IMR-90 (cell line): ENCODE measurements around the gene BRD4. TPM values are rescaled to one million over a fixed set of nuclear protein-coding genes. Genes with fewer than 3 reads are reported as not detected.
"Not testable (repeated sequence)": the region's sequence is repeated elsewhere in the genome, so short reads cannot be mapped to it uniquely, and the experiment has no call there.

ENCODE experiments used
- ATAC-seq: fragments of 200-7000 bp; cut with Tn5 transposase; 2 replicates; pipeline ENCODE4 v1.9.1; 2020; ENCODE audit warnings: low read depth, mild to moderate bottlenecking, moderate library complexity
- BruUV-seq: library from RNA; stranded (reverse); fragments of 400-500 nt; replicated peaks from 2 replicates; lab custom pipeline; 2021; lab: Mats Ljungman, UMichigan
- CTCF ChIA-PET: fragments of 300-600 bp; formaldehyde crosslinking; extraction: SDS; loops from one replicate; lab custom pipeline; 2021; ENCODE audit warnings: antibody characterized with exemption; lab: Yijun Ruan, JAX
- POLR2A ChIA-PET: fragments of 300-600 bp; sonication (Branson Sonifier 250); formaldehyde crosslinking; loops from one replicate; lab custom pipeline; 2022; ENCODE audit warnings: antibody characterized with exemption; ENCODE audit not compliant: unreplicated experiment; lab: Charles Lee
- DNase-seq: peaks from one replicate; pipeline ENCODE4 v3.0.0; 2013
- H2AFZ ChIP-seq: replicated peaks from 2 replicates; pipeline ENCODE3; 2013; ENCODE audit warnings: low read length, mild to moderate bottlenecking; ENCODE audit not compliant: poor library complexity
- H2AK5ac ChIP-seq: 2 replicates; pipeline ENCODE4 v1.6.1; 2013; ENCODE audit warnings: low read depth, low read length, inconsistent platforms
- H2AK9ac ChIP-seq: replicated peaks from 2 replicates; pipeline ENCODE3; 2013; ENCODE audit warnings: mild to moderate bottlenecking, low read depth, low read length, moderate library complexity; ENCODE audit not compliant: poor library complexity
- H2BK120ac ChIP-seq: 2 replicates; pipeline ENCODE4 v1.6.1; 2013; ENCODE audit warnings: low read depth, low read length, inconsistent platforms
- H2BK15ac ChIP-seq: 3 replicates; pipeline ENCODE4 v1.6.1; 2013; ENCODE audit warnings: low read depth, low read length, inconsistent platforms
- H2BK20ac ChIP-seq: 2 replicates; pipeline ENCODE4 v1.6.1; 2013; ENCODE audit warnings: low read depth, mild to moderate bottlenecking, inconsistent platforms, low read length, moderate library complexity
- H2BK5ac ChIP-seq: 2 replicates; pipeline ENCODE4 v1.6.1; 2013; ENCODE audit warnings: mild to moderate bottlenecking, low read depth, low read length, inconsistent platforms; ENCODE audit not compliant: poor library complexity, severe bottlenecking
- H3K14ac ChIP-seq: replicated peaks from 2 replicates; pipeline ENCODE4 v1.6.1; 2013; ENCODE audit warnings: low read depth, low read length, inconsistent platforms
- H3K18ac ChIP-seq: 2 replicates; pipeline ENCODE4 v1.6.1; 2013; ENCODE audit warnings: low read depth, low read length, control low read depth
- H3K23ac ChIP-seq: 2 replicates; pipeline ENCODE4 v1.6.1; 2013; ENCODE audit warnings: low read depth, low read length, inconsistent platforms
- H3K27ac ChIP-seq: 2 replicates; pipeline ENCODE4 v1.5.1; 2013; ENCODE audit warnings: mild to moderate bottlenecking, control low read depth, low read length; ENCODE audit not compliant: insufficient read depth
- H3K27me3 ChIP-seq: 2 replicates; pipeline ENCODE4 v1.6.1; 2013; ENCODE audit warnings: low read length; ENCODE audit not compliant: control insufficient read depth, insufficient read depth
- H3K36me3 ChIP-seq: 2 replicates; pipeline ENCODE4 v1.6.1; 2013; ENCODE audit warnings: low read length, mixed read lengths; ENCODE audit not compliant: control insufficient read depth, insufficient read depth
- H3K4ac ChIP-seq: 2 replicates; pipeline ENCODE4 v1.6.1; 2013; ENCODE audit warnings: low read depth, low read length, inconsistent platforms
- H3K4me1 ChIP-seq: 2 replicates; pipeline ENCODE4 v1.6.1; 2013; ENCODE audit warnings: low read length, mixed read lengths; ENCODE audit not compliant: control insufficient read depth, insufficient read depth
- H3K4me2 ChIP-seq: 2 replicates; pipeline ENCODE4 v1.6.1; 2013; ENCODE audit warnings: low read depth, mild to moderate bottlenecking, control low read depth, low read length, moderate library complexity
- H3K4me3 ChIP-seq: 2 replicates; pipeline ENCODE4 v1.5.1; 2013; ENCODE audit warnings: low read depth, mild to moderate bottlenecking, control low read depth, low read length, moderate library complexity; ENCODE audit not compliant: insufficient read depth
- H3K56ac ChIP-seq: 2 replicates; pipeline ENCODE4 v1.6.1; 2013; ENCODE audit warnings: low read length, inconsistent platforms; ENCODE audit not compliant: insufficient read depth; ENCODE audit errors: extremely low read depth
- H3K79me1 ChIP-seq, 2 experiments: 2 replicates each; pipeline ENCODE4 v1.6.1; 2013; ENCODE audit warnings: low read length in 2 of 2, inconsistent platforms in 1 of 2, low read depth in 1 of 2
- H3K9ac ChIP-seq: 2 replicates; pipeline ENCODE4 v1.6.1; 2013; ENCODE audit warnings: low read depth, low read length, control low read depth
- H3K9me1 ChIP-seq: 2 replicates; pipeline ENCODE4 v1.6.1; 2013; ENCODE audit warnings: low read length, inconsistent platforms; ENCODE audit not compliant: insufficient read depth
- H3K9me3 ChIP-seq: 2 replicates; pipeline ENCODE4 v1.6.1; 2013; ENCODE audit warnings: low read length; ENCODE audit not compliant: control insufficient read depth, insufficient read depth
- H4K20me1 ChIP-seq: 2 replicates; pipeline ENCODE4 v1.6.1; 2013; ENCODE audit warnings: low read length, inconsistent platforms; ENCODE audit not compliant: insufficient read depth
- H4K5ac ChIP-seq: 2 replicates; pipeline ENCODE4 v1.6.1; 2013; ENCODE audit warnings: mild to moderate bottlenecking, low read depth, low read length, control low read depth
- H4K8ac ChIP-seq, 2 experiments: 2 replicates each; pipeline ENCODE4 v1.6.1; 2013; ENCODE audit warnings: low read depth in 2 of 2, low read length in 2 of 2, control low read depth in 1 of 2, inconsistent platforms in 1 of 2
- H4K91ac ChIP-seq: 2 replicates; pipeline ENCODE4 v1.6.1; 2013; ENCODE audit warnings: low read depth, low read length, inconsistent platforms; ENCODE audit not compliant: insufficient read depth
- CEBPB ChIP-seq: IDR thresholded peaks from 2 replicates; pipeline ENCODE4 v1.6.1; 2012; ENCODE audit warnings: low read depth, low read length, improper control_type of control experiment
- CTCF ChIP-seq: conservative IDR thresholded peaks from 2 replicates; pipeline ENCODE4 v1.5.1; 2012; ENCODE audit warnings: mild to moderate bottlenecking, low read depth, low read length, improper control_type of control experiment
- MAZ ChIP-seq: IDR thresholded peaks from 2 replicates; pipeline ENCODE4 v1.6.1; 2012; ENCODE audit warnings: low read depth, mild to moderate bottlenecking, low read length, improper control_type of control experiment, moderate library complexity, borderline replicate concordance
- POLR2A ChIP-seq: IDR thresholded peaks from 2 replicates; pipeline ENCODE4 v1.6.1; 2012; ENCODE audit warnings: mild to moderate bottlenecking, low read depth, low read length
- RAD21 ChIP-seq: IDR thresholded peaks from 2 replicates; pipeline ENCODE4 v1.6.1; 2012; ENCODE audit warnings: low read length, improper control_type of control experiment
- WGBS, 2 experiments: methylation state at CpG; one replicate each; pipeline versions ENCODE4 v1.1.5 to v1.1.7; 2013; ENCODE audit warnings: missing lambda C conversion rate in 2 of 2; ENCODE audit not compliant: insufficient read length in 1 of 2; ENCODE audit errors: extremely low coverage in 2 of 2; 5-methylcytosine and 5-hydroxymethylcytosine counted together
- dilution Hi-C: fragments of 300-500 bp; cut with HindIII; formaldehyde crosslinking; loops from one replicate; pipeline ENCODE4 v1.14.3; 2018; ENCODE audit warnings: low sequenced_read_pairs; ENCODE audit not compliant: unreplicated experiment
- in situ Hi-C: fragments of 300-500 bp; cut with MboI; formaldehyde crosslinking; loops from 3 replicates; pipeline ENCODE4 v1.14.3; 2019; ENCODE audit warnings: low sequenced_read_pairs, inconsistent platforms, mixed read lengths
- intact Hi-C: fragments of 100-400 bp; cut with micrococcal nuclease; formaldehyde crosslinking; loops from 2 replicates; pipeline ENCODE4 v1.10.0; 2022
- polyA plus RNA-seq, 3 experiments: library from polyadenylated mRNA; depleted of rRNA; stranded (reverse); fragments of >200 nt; gene quantifications; 2 replicates each; pipeline ENCODE4 v1.2.3, GENCODE V29; 2012; ENCODE audit warnings: low replicate concordance in 1 of 3
- total RNA-seq: library from RNA; depleted of rRNA; stranded (reverse); fragments of >200 nt; gene quantifications from 2 replicates; pipeline ENCODE4 v1.2.3, GENCODE V29; 2012

Gene BRD4
- total and polyA plus RNA-seq, 2 of the 4 experiments (the other 2 are of a cell fraction) = 7.0 to 21.1 TPM

- Histone ChIP-seq H2BK5ac (no peak overlapping the region), H3K18ac (no peak overlapping the region), H3K9ac (no peak overlapping the region), H3K9me1 (peaks cover 8% of the 10 kb centered on the region), H4K91ac (no peak overlapping the region), H4K20me1 (peaks cover 7% of the 10 kb centered on the region), H2AK5ac (no peak overlapping the region), H3K79me1 (peaks cover 24 to 54% of the 10 kb centered on the region in 2 experiments), H2BK20ac (no peak overlapping the region), H4K5ac (no peak overlapping the region), H2AFZ (no peak overlapping the region), H3K14ac (no peak overlapping the region), H3K4ac (no peak overlapping the region), H3K4me3 (no peak overlapping the region), H3K4me2 (peak overlapping the region; percentile 57; the same call in 1 of the 2 replicates), H3K4me1 (peaks cover 6% of the 10 kb centered on the region), H3K23ac (no peak overlapping the region), H3K9me3 (no peaks in the 10 kb centered on the region), H2AK9ac (no peak overlapping the region), H2BK15ac (no peak overlapping the region), H3K56ac (no peak overlapping the region), H3K36me3 (peaks cover 4% of the 10 kb centered on the region), H4K8ac (no peak overlapping the region), H3K27me3 (no peaks in the 10 kb centered on the region), H2BK120ac (no peak overlapping the region), H3K27ac (no peak overlapping the region)
- ATAC-seq (peak; percentile 33), DNase-seq (peak; percentile 80)
- intact Hi-C loops = no loop called here
- in situ Hi-C loops = no loop called here
- dilution Hi-C loops = no loop called here
- no TSS peak for BruUV-seq
- CTCF ChIA-PET = no interaction called here
- TF ChIP-seq CEBPB (0 out of 2 replicates have a peak, but pooled peaks have one; percentile 26), POLR2A (no peak), MAZ (no peak), RAD21 (no peak), CTCF (no peak)
- WGBS, 2 experiments = 93% methylated on average over 3 of the region's 8 CpGs; no CpG with 5 or more reads in 1 of the 2 experiments
- POLR2A ChIA-PET = interaction anchor here (0.6 kb wide), 1 partner anchor 176 kb away, joined by 11 read pairs; no protein-coding TSS in a partner anchor
These were observed 4.9 kb upstream of the BRD4 start for GRCh38 chr19:15337202-15337601.

GRCh38 chr19:15335992-15336391, 3.7 kb upstream of the BRD4 start:
- CTCF ChIA-PET = interaction anchor here (1.1 kb wide), 1 partner anchor 43 kb away, joined by 3 read pairs; no protein-coding TSS in a partner anchor
- intact Hi-C loops, H3K4me1 ChIP-seq, H3K4ac ChIP-seq, H3K9me1 ChIP-seq, H4K5ac ChIP-seq, H3K9me3 ChIP-seq, H3K27ac ChIP-seq, H3K14ac ChIP-seq, H2BK15ac ChIP-seq, H3K18ac ChIP-seq, H2AFZ ChIP-seq, H3K4me2 ChIP-seq, H3K27me3 ChIP-seq, H4K8ac ChIP-seq, H3K36me3 ChIP-seq, H3K56ac ChIP-seq, ATAC-seq, in situ Hi-C loops, H4K91ac ChIP-seq, H2BK120ac ChIP-seq, H2BK5ac ChIP-seq, DNase-seq, H2AK9ac ChIP-seq, H2AK5ac ChIP-seq, H3K9ac ChIP-seq, H3K23ac ChIP-seq, dilution Hi-C loops, H3K4me3 ChIP-seq, POLR2A ChIA-PET, H2BK20ac ChIP-seq, BruUV-seq: not testable (repeated sequence)
- Histone ChIP-seq H3K79me1 (peaks cover 24 to 51% of the 10 kb centered on the region in 2 experiments), H4K20me1 (peaks cover 13% of the 10 kb centered on the region)
- WGBS, 2 experiments = 100% methylated on average over 3 of the region's 7 CpGs; no CpG with 5 or more reads in 1 of the 2 experiments
